ENCODE measurements around the gene BRAF.
"Not testable (repeated sequence)": the region's sequence is repeated elsewhere in the genome, so short reads cannot be mapped to it uniquely, and the experiment has no call there.

The BRAF gene

DNA sequence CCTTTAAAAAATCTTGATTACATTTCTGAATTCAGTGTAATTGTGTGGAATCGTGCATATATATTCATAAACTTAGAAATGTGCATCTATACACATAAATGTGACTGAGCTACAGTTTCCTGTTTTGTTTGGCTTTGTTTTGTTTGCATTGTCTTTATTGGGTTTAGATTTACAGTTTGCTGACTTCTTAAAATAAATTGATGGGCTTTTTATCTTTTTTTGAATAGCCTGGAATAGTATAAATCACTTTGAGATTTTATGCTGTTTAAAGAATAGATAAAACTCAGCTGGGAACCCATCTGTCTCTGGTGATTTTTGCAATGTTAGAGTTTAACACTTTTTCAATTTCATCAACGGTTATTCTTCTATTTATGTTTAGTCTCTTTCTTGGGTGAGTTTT lies 21.2 kb upstream of the BRAF start:
- TF ChIP-seq, protein P1, sequence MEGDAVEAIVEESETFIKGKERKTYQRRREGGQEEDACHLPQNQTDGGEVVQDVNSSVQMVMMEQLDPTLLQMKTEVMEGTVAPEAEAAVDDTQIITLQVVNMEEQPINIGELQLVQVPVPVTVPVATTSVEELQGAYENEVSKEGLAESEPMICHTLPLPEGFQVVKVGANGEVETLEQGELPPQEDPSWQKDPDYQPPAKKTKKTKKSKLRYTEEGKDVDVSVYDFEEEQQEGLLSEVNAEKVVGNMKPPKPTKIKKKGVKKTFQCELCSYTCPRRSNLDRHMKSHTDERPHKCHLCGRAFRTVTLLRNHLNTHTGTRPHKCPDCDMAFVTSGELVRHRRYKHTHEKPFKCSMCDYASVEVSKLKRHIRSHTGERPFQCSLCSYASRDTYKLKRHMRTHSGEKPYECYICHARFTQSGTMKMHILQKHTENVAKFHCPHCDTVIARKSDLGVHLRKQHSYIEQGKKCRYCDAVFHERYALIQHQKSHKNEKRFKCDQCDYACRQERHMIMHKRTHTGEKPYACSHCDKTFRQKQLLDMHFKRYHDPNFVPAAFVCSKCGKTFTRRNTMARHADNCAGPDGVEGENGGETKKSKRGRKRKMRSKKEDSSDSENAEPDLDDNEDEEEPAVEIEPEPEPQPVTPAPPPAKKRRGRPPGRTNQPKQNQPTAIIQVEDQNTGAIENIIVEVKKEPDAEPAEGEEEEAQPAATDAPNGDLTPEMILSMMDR (IDR thresholded peaks at IDR 0.05; ENCODE audit: insufficient read depth, low read depth, low read length, missing control alignments): no peak
- no peak overlapping the region for H3K4me3 ChIP-seq (ENCODE audit: low read depth, low read length)
- DNase-seq (ENCODE audit: low read depth): no peak

DNA sequence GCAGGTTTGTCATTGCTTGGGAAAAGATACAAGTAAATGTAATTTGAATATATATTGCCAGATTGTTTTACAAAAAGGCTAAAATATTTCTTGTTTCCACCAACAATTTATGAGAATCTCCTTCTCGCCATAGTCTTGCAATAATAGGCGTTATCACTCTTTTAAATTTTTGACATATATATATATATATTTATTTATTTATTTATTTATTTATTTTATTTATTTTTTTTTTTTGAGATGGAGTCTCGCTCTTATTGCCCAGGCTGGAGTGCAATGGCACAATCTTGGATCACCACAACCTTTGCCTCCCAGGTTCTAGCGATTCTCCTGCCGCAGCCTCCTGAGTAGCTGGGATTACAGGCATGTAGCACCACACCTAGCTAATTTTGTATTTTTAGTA lies 17.5 kb upstream of the BRAF start:
- not testable (repeated sequence) for DNase-seq (ENCODE audit: low read depth); H3K4me3 ChIP-seq (ENCODE audit: low read depth, low read length)

DNA sequence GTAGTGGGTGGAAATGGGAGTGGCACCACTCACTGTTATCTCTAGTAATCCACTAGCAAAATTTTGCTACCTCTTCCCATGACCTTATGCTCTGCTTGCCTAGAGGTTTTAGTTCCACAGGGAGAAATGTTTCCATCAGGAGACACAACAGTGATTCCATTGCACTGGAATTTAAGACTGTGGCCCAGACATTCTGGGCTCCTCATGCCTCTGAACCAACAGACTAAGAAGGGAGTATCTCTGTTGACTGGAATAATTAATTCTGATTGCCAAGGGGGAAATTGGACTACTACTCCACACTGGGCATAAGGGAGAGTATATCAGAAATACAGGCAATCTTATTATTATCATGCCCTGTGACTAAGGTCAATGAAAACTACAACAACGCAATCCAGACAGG lies 16.2 kb upstream of the BRAF start:
- no peak for DNase-seq (ENCODE audit: low read depth)
- H3K4me3 ChIP-seq (ENCODE audit: low read depth, low read length): no peak overlapping the region
- TF ChIP-seq, protein P1 (IDR thresholded peaks at IDR 0.05; ENCODE audit: insufficient read depth, low read depth, low read length, missing control alignments): no peak

DNA sequence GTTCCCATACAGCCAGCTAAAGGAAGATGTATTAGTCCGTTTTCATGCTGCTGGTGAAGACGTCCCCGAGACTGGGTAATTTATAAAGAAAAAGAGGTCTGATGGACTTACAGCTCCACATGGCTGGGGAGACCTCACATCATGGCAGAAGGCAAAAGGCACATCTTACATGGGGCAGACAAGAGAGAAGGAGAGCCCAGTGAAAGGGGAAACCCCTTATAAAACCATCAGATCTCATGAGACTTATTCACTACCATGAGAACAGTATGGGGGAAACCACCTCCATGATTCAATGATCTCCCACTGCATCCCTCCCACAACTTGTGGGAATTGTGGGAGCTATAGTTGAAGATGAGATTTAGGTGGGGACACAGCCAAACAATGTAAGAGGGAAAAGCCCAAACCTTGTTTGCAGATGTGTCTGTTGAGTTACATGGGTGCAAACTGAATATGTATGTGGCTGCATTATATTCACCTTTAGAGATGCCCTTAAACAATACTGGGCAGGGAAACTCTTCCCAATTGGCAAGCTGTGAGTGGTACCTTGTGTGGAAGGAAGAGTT lies 13.1 kb upstream of the BRAF start:
- no peak overlapping the region for H3K4me3 ChIP-seq (ENCODE audit: low read depth, low read length)
- TF ChIP-seq, protein P1 (IDR thresholded peaks at IDR 0.05; ENCODE audit: insufficient read depth, low read depth, low read length, missing control alignments): no peak
- no peak for DNase-seq (ENCODE audit: low read depth)

DNA sequence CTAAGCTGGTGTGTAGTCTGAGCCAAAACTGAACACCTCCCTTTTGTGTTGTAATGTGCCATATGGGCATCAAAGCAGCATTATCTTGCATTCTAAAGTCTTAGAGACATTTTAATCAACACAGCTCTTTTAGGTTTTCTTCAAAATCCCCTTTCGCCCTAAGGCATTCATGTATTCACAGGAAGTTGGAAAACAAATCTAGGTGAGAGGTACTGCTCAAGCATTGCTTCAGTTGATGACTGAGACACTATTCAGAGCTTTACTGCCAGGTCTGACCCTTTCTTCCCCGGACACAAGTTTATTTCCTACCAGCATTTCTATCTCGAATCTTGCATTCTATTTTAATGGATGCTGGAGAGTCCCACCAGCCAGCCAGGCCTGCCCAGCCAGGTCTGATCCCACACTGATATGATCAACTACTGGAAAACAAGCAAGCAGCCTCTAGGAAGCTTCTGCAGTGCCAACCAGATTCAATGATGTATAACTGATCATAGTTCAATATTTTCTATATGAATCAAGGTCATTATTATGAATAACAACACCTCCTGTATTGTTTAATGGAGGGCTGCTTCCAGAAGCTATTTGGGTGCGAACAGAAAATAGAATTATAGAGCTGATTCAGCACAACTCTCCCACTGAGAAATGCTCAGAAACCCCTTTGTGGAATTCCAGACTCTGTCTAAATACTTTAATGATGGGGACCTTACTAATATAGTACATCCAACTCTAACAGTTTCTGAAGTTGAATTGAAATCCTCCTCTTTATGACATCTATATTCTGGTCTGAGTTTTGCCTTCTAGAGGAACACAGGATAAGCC lies 4.0 kb upstream of the BRAF start:
- no peak for DNase-seq (ENCODE audit: low read depth)
- no peak overlapping the region for H3K4me3 ChIP-seq (ENCODE audit: low read depth, low read length)
- TF ChIP-seq, protein P1 (IDR thresholded peaks at IDR 0.05; ENCODE audit: insufficient read depth, low read depth, low read length, missing control alignments): no peak

DNA sequence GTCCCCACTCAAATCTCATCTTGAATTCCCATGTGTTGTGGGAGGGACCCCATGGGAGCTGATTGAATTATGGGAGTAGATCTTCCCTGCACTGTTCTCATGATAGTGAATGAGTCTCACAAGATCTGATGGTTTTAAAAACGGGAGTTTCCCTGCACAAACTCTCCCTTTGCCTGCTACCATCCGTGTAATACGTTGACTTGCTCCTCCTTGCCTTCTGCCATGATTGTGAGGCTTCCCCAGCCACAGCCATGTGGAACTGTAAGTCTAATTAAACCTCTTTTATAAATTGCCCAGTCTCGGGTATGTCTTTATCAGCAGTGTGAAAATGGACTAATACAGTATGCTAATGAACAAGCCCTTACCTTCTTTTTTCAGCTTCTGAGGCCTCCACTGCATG lies 3.2 kb upstream of the BRAF start:
- H3K4me3 ChIP-seq (ENCODE audit: low read depth, low read length); DNase-seq (ENCODE audit: low read depth): not testable (repeated sequence)

DNA sequence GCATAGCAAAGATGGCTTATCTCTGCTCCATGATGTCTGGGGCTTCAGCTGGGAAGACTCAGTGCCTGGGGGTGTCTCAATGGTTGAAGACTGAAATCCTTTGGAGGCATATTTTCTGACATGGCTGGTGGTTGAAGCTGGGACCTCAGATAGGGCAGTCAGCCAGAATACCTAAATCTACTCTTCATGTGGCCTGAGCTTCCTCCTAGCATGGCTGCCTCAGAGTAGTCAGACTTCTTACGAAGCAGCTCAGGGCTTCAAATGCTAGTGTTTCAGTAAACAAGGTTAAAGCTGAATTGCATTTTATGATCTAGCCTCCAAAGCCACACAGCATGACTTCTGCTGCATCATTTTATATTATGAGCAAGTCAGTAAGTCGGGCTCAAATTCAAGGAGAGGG lies 2.6 kb upstream of the BRAF start:
- DNase-seq (ENCODE audit: low read depth): no peak
- TF ChIP-seq, protein P1 (IDR thresholded peaks at IDR 0.05; ENCODE audit: insufficient read depth, low read depth, low read length, missing control alignments): no peak
- H3K4me3 ChIP-seq (ENCODE audit: low read depth, low read length): no peak overlapping the region

Data from GM12865 (cell line).